ENCODE results near the gene ASB11.

- TF ChIP-seq CTCF (IDR thresholded peaks at IDR 0.05) (no peak), EZH2phosphoT487 (IDR thresholded peaks at IDR 0.05) (no peak), EZH2 (IDR thresholded peaks at IDR 0.05) (no peak)
Observed at GRCh38 chrX:15334561-15334960, 19.1 kb upstream of the ASB11 start.
